H54 (cell line): ENCODE results near the gene PRIMPOL.
"Not testable (repeated sequence)": the region's sequence is repeated elsewhere in the genome, so short reads cannot be mapped to it uniquely, and the experiment has no call there.

Source experiments
- DNase-seq: peaks from one replicate; pipeline ENCODE4 v3.0.0; 2011; ENCODE audit warnings: low spot score, mixed read lengths; ENCODE audit not compliant: insufficient read length
- FAIRE-seq: peaks from 3 replicates; lab custom pipeline; 2011; peaks lifted over from hg19 to GRCh38; lab: Jason Lieb, UNC
- POLR2A ChIP-seq: IDR thresholded peaks from 2 replicates; pipeline ENCODE4 v1.6.1; 2011; ENCODE audit warnings: low read depth, mild to moderate bottlenecking, low read length

PRIMPOL gene, protein sequence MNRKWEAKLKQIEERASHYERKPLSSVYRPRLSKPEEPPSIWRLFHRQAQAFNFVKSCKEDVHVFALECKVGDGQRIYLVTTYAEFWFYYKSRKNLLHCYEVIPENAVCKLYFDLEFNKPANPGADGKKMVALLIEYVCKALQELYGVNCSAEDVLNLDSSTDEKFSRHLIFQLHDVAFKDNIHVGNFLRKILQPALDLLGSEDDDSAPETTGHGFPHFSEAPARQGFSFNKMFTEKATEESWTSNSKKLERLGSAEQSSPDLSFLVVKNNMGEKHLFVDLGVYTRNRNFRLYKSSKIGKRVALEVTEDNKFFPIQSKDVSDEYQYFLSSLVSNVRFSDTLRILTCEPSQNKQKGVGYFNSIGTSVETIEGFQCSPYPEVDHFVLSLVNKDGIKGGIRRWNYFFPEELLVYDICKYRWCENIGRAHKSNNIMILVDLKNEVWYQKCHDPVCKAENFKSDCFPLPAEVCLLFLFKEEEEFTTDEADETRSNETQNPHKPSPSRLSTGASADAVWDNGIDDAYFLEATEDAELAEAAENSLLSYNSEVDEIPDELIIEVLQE

DNA sequence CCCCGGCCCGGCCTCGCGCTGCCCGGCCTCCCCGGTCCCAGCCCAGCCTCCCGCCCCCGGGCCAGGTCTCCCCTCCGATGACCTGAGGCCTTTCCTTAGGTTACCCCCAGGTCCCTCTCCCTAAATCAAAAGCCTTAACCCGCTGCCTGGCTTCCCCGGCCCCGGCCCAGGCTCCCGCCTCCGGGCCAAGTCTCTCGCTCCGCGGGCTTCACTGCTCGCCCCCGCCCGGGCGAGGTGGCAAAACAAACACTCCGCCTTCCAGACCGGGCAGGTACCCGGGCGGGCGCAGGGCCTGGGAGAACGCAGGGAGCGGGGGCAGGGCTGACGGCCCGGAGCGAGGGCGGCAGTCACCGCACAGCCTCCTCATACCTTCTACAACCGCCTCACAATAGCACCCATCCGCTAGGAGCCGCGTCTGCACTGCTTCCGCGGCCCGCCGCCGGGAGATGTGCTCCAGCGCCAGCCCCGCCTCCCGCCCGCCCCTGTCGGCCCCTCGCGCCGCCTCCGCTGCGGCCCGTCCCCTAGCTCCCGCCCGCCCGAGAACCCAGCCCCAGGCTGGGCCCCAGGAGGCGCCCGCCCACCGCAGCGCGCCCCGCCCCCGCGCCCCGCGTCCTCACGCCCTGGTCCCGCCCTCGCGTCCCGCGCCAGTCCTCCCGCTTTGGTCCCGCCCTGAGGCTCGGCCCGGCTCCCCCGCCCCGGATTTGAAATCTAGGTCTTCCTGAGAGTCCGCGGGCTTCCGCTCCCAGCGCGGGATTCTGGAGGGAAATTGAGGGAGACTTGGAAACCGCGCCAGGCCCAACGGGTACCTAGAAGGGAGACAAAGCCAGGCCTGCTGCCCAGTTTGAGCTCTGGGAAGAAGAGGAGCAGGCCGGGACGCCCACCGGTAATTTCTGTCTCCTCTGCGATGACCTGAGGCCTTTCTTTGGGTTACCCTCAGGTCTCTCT is at the start of gene PRIMPOL, which contains the start of gene CASP3:
Gene PRIMPOL (plus strand): TSS at position 713 of the 945 bp plus-strand sequence. CDS start 7,403 bp downstream, outside the sequence.
Gene CASP3 (minus strand): TSS at position 422 of the 945 bp plus-strand sequence. CDS start 10,994 bp downstream, outside the sequence.
- FAIRE-seq: no peak
- DNase-seq: peak; percentile 57
- peak; percentile 98 for TF ChIP-seq POLR2A

DNA sequence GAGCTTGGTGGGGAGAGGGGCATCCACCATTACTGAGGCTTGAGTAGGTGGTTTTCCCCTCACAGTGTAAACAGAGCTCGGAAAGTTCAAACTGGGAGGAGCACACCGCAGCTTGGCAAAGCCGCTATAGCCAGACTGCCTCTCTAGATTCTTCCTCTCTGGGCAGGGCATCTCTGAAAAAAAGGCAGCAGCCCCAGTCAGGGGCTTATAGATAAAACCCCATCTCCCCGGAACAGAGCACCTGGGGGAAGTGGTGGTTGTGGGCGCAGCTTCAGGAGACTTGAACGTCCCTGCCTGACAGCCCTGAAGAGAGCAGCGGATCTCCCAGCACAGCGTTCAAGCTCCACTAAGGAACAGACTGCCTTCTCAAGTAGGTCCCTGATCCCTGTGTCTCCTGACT is 48.6 kb upstream of the PRIMPOL start:
- not testable (repeated sequence) for DNase-seq

DNA sequence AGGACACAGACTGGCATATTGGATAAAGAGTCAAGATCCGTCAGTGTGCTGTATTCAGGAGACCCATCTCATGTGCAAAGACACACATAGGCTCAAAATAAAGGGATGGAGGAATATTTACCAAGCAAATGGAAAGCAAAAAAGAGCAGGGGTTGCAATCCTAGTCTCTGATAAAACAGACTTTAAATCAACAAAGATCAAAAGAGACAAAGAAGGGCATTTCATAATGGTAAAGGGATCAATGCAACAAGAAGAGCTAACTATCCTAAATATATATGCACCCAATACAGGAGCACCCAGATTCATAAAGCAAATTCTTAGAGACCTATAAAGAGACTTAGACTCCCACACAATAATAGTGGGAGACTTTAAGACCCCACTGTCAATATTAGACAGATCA is 46.7 kb upstream of the PRIMPOL start:
- not testable (repeated sequence) for FAIRE-seq, DNase-seq

More for the DNA sequence above, 48.6 kb upstream of the PRIMPOL start:
- not testable (repeated sequence) for FAIRE-seq

DNA sequence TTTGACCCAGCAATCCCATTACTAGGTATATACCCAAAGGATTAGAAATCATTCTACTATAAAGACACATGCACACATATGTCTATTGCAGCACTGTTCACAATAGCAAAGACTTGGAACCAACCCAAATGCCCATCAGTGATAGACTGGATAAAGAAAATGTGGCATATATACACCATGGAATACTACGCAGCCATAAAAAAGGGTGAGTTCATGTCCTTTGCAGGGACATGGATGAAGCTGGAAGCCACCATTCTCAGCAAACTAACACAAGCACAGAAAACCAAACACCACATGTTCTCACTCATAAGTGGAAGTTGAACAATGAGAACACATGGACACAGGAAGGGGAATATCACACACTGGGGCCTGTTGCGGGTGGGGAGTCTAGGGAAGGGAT is 42.1 kb upstream of the PRIMPOL start:
- DNase-seq, FAIRE-seq: not testable (repeated sequence)

DNA sequence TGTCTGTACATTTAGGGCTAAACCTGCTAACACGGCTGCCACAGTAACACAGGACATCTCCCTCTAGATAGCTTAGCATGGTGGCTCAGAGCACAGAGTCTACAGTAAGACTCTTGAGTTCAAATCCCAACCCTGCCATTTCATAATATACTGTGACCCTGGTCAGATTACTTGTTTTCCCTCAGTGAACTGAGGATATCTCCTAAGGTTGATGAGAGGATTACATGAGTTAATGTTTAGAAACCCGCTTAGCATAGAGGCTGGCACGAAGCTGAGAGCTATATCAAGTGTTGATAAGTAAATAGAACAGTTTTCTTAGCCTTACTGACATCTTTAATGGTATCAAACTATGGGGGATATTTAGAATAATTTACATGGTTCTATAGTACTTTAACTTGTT is 37.5 kb upstream of the PRIMPOL start:
- DNase-seq (no peak), FAIRE-seq (no peak)
- TF ChIP-seq POLR2A: no peak

DNA sequence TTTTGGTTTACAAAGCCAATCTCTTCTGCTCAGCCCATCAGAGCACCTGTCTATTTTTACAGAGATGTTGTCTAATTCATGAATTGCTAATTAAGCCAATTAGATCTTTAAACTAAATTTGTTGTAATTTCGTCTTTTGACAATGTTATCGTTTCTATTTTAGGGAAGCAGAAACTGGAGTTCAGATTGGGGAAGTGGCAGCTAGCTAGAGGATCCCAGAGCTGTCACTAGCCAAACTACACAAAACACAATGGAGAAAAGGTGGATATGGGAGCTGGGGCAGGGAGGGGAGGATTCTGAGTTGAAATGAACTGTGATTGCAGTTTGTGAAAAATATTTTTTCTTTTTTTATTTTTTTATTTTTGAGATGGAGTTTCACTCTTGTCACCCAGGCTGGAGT is 36.1 kb upstream of the PRIMPOL start:
- DNase-seq (no peak), FAIRE-seq (no peak)
- TF ChIP-seq POLR2A: no peak

DNA sequence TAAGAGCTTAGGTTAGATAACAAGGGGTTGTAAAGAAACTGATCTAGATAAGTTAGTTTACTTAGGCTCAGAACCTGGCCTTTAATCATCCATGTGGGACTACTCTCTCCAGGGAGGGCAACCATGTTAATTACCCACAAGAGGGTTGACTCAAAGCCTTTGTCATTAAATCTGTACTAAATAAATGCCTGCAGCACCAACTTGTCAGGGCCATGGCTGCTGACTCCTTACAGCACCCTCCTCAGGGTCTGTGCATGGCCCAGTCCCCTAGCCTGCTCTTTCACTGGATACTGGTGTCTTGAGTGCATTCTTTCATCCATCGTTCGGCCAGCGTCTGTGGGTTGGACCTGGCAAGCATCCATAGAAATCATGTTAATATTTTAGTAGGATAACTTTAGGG is 35.0 kb upstream of the PRIMPOL start:
- no peak for DNase-seq
- TF ChIP-seq POLR2A: no peak
- no peak for FAIRE-seq

DNA sequence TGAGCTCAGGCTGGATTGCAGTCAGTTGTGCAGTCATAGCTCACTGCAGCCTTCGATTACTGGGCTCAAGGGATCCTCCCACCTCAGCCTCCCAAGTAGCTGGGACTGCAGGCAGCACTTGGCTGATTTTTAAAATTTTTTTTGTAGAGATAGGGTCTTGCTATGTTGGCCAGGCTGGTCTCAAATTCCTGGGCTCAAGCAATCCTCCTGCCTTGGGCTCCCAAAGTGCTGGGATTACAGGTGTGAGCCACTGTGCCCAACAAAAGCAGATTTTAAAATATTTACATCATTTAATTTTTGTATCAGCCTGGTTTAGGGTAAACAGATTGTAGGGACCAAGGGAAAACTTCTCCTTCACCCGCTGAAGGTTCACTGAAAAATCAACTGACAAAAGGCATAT is 33.4 kb upstream of the PRIMPOL start:
- not testable (repeated sequence) for FAIRE-seq, DNase-seq

DNA sequence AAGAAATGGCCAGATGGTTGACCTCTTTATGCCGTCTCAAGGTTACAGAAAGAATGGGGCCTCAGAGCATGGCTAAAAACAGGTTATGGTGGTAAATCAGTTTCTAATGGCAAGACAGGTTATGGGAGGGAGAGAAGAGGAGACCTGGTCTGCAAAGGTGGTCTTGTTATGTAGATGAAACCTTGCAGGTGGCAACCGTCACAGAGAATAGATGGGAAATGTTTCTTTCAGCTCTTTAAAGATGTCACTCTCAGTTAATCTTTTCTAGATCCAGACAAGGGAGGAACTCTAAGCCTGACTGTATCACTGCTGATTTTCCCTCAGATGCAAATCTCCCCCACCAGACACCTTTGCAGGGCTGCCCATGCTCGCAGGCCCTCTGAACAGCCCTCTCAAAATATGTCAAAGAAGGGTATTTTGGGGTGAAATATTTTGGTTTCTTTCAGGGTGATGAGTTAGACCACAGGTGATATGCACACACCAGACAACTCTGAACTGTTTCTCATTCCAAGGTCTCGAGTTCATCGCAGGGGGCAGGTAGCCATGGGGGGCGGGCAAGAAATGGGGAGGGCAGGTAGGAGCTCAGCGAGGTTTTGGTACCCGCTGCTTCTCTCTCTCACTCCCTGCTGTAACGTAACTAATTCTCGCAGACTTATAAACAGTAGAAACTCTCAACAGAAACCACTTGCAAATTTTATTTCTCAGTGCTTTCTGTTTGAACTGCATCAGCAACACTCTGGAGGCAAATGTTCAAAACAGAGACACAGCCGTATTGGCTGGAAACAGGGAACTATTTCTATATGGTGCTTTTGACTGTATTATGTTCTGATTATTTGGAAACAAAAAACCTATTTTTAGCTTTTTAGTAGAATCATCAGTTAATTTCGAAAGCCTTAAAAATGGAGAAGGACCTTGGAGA is 32.6 kb upstream of the PRIMPOL start:
- DNase-seq (no peak), FAIRE-seq (no peak)
- TF ChIP-seq POLR2A: no peak

DNA sequence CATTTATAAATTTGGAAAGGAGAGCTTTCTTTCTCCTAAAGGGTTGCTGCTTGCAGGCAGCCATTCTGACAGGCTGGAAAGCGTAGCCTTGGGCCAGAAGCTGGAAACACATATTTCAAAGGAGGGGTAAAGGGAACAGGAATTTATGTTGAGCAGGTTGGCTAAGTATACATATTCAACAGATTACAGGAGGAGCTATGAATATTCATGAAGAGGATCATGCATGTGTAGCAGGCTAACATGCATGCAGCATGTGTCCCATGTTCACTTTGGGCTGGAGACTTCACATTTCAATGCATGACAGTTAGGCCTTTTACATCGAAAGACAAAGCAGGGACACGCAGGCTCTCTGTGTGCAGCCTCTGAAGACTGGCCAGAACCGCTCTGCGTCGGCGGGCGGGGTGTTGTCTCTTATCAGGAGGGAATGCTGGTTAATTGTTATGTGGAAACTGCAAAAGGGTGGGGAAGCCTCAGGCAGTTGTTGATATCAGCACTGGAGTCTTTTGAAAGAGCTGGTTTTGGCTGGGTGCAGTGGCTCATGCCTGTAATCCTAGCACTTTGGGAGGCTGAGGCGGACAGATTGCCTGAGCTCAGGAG is 31.8 kb upstream of the PRIMPOL start:
- no peak for TF ChIP-seq POLR2A
- DNase-seq: no peak
- no peak for FAIRE-seq

DNA sequence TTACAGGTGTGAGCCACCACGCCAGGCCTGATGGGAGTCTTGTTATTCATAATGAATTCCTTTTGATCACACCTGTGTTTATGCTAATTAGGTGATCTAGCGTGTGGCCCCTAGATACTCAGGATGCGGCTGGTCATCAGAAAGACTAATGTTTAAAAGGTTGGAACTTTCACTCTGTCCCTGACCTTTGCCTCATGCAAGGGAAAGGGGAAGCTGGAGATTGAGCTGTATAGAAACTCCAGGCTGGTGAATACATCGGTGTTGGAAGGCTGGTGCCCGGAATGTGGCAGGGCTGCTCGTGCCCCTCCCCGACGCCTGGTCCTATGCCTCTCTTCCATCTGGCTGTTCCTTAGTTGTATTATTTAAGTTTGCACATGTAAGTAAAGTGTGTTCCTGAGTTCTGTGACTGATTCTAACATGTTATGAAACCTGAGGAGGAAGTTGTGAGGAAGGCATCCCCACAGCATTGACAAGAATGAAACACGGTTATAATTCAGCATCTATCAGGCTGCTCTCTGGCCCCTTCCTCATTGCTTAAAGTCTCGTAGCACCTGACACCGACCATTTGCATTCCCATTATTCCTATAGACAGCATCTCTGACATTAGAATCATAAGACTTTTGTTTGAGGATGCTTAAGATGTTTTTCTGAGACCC is 29.2 kb upstream of the PRIMPOL start:
- no peak for TF ChIP-seq POLR2A
- no peak for FAIRE-seq

DNA sequence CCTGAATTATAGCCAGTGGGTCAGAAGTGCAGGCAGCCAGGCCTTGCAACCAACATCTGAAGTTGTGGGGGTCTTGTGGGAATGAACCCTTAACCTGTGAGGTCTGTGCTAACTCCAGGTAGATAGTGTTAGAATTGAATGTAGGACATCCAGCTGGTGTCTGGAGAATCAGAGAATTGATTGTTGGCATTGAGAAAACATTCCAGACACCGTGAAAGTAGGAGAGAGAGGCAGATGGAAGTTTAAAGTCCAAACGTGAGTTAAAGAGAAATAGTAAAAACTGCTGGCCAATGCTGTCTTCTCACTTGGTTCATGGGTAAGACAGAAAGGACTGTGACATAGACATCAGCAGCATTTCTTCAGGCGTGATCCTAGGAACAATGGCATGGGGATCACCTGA is 28.0 kb upstream of the PRIMPOL start:
- TF ChIP-seq POLR2A: no peak
- FAIRE-seq (no peak), DNase-seq (no peak)

More for the DNA sequence above, 29.2 kb upstream of the PRIMPOL start:
- no peak for DNase-seq

DNA sequence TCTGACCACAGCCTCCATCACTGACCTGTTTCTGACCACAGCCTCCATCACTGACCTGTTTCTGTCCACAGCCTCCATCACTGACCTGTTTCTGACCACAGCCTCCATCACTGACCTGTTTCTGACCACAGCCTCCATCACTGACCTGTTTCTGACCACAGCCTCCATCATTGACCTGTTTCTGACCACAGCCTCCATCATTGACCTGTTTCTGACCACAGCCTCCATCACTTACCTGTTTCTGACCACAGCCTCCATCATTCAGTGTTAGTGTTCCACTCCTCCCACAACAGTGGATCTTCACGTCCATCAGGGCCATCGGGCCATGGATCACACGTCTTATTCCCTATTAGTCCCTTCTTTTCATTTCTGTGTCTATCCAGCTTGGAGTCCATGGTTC is 25.0 kb upstream of the PRIMPOL start:
- not testable (repeated sequence) for FAIRE-seq, DNase-seq
